Spleen (tissue), 7 donors: ENCODE results near the gene FDX2.

Source experiments
- POLR2A ChIP-seq, 3 donors: fragments of 450-650 bp; IDR thresholded peaks; one replicate each; pipeline ENCODE4 v1.5.1; 2017; ENCODE audit warnings: antibody characterized with exemption in 3 of 3, mild to moderate bottlenecking in 1 of 3
- TF ChIP-seq, protein P1 (sequence below), 11 experiments: fragments of 200-600 bp in 7 of 11; fragments of 450-650 bp in 4 of 11; sonication (generic) in 4 of 11; IDR thresholded peaks in 8 of 11; conservative IDR thresholded peaks in 3 of 11; 1 replicate in 7 of 11; 2 replicates in 4 of 11; pipeline versions ENCODE4 v1.4.0 to v1.8.0; 2016 to 2021; ENCODE audit warnings: antibody characterized with exemption in 11 of 11, inconsistent platforms in 4 of 11, mild to moderate bottlenecking in 1 of 11
- donor health status: DM: no; HTN: no; CAD: no; lungs with moderate emphysema.
- donor health status: DM: no; HTN: no; CAD: no.
- donor health status: DM: no; HTN: no; CAD: no.

DNA sequence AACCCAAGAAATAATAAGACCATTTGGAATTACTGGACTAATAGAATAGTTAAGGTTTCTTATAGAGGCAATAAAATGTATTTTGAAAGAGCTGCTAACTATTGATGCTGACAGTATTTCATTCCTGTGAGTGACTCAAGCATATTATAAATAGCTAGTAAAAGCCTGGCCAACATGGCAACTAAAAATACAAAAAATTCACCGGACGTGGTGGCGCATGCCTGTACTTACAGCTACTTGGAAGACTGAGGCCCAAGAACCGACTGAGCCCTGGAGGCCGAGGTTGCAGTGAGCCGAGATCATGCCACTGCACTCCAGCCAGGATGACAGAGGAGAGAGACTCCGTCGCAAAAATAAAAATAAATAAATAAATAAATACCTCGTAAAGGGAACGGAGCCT, 29.0 kb upstream of the FDX2 start:
- TF ChIP-seq, protein P1, sequence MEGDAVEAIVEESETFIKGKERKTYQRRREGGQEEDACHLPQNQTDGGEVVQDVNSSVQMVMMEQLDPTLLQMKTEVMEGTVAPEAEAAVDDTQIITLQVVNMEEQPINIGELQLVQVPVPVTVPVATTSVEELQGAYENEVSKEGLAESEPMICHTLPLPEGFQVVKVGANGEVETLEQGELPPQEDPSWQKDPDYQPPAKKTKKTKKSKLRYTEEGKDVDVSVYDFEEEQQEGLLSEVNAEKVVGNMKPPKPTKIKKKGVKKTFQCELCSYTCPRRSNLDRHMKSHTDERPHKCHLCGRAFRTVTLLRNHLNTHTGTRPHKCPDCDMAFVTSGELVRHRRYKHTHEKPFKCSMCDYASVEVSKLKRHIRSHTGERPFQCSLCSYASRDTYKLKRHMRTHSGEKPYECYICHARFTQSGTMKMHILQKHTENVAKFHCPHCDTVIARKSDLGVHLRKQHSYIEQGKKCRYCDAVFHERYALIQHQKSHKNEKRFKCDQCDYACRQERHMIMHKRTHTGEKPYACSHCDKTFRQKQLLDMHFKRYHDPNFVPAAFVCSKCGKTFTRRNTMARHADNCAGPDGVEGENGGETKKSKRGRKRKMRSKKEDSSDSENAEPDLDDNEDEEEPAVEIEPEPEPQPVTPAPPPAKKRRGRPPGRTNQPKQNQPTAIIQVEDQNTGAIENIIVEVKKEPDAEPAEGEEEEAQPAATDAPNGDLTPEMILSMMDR (IDR thresholded peaks at IDR 0.05 in 8 of 11, conservative IDR thresholded peaks at IDR 0.05 in 3 of 11): no peak
- no peak for TF ChIP-seq POLR2A (IDR thresholded peaks at IDR 0.05)
